GM18507 (cell line): ENCODE results near the gene CNTN1.
"Not testable (repeated sequence)": the region's sequence is repeated elsewhere in the genome, so short reads cannot be mapped to it uniquely, and the experiment has no call there.

Experiments
- DNase-seq: peaks from one replicate; pipeline ENCODE4 v3.0.0; 2011; ENCODE audit warnings: low read depth; ENCODE audit not compliant: insufficient read length; ENCODE audit errors: extremely low spot score
- FAIRE-seq: peaks from 2 replicates; lab custom pipeline; 2011; peaks lifted over from hg19 to GRCh38; lab: Jason Lieb, UNC

CNTN1 gene

GRCh38 chr12:40693207-40693821, 1.1 kb downstream of the CNTN1 start:
- FAIRE-seq (no peak), DNase-seq (no peak)

GRCh38 chr12:40697566-40698259, 5.5 kb downstream of the CNTN1 start:
- FAIRE-seq (no peak), DNase-seq (no peak)

- no peak for FAIRE-seq
Observed at GRCh38 chr12:40701756-40702155, 9.5 kb downstream of the CNTN1 start.

GRCh38 chr12:40711121-40711520, 18.9 kb downstream of the CNTN1 start:
- FAIRE-seq (peak; percentile 48), DNase-seq (no peak)

More at GRCh38 chr12:40701756-40702155, 9.5 kb downstream of the CNTN1 start:
- DNase-seq: no peak

- DNase-seq (no peak), FAIRE-seq (no peak)
Observed at GRCh38 chr12:40714636-40715035, 22.4 kb downstream of the CNTN1 start.

- DNase-seq (no peak), FAIRE-seq (no peak)
Observed at GRCh38 chr12:40716037-40716436, 23.8 kb downstream of the CNTN1 start.

- FAIRE-seq: no peak
- DNase-seq: no peak
Observed at GRCh38 chr12:40717576-40717975, 25.3 kb downstream of the CNTN1 start.

- FAIRE-seq (no peak), DNase-seq (no peak)
Observed at GRCh38 chr12:40718878-40719372, 26.7 kb downstream of the CNTN1 start.

GRCh38 chr12:40723001-40723400, 30.8 kb downstream of the CNTN1 start:
- no peak for DNase-seq
- FAIRE-seq: no peak

GRCh38 chr12:40726366-40726765, 34.1 kb downstream of the CNTN1 start:
- no peak for DNase-seq
- FAIRE-seq: no peak

- DNase-seq (no peak), FAIRE-seq (no peak)
Observed at GRCh38 chr12:40727774-40728483, 35.7 kb downstream of the CNTN1 start.

- DNase-seq (no peak), FAIRE-seq (no peak)
Observed at GRCh38 chr12:40730281-40730680, 38.0 kb downstream of the CNTN1 start.

- FAIRE-seq: no peak
- no peak for DNase-seq
Observed at GRCh38 chr12:40733871-40734270, 41.6 kb downstream of the CNTN1 start.

- DNase-seq (no peak), FAIRE-seq (no peak)
Observed at GRCh38 chr12:40734276-40734675, 42.0 kb downstream of the CNTN1 start.

GRCh38 chr12:40735551-40736230, 43.5 kb downstream of the CNTN1 start:
- FAIRE-seq: no peak
- no peak for DNase-seq

- not testable (repeated sequence) for DNase-seq, FAIRE-seq
Observed at GRCh38 chr12:40737416-40737815, 45.2 kb downstream of the CNTN1 start.

GRCh38 chr12:40738856-40739255, 46.6 kb downstream of the CNTN1 start:
- no peak for DNase-seq
- no peak for FAIRE-seq

- no peak for FAIRE-seq
- DNase-seq: no peak
Observed at GRCh38 chr12:40742041-40742440, 49.8 kb downstream of the CNTN1 start.

- DNase-seq (no peak), FAIRE-seq (no peak)
Observed at GRCh38 chr12:40745386-40745785, 53.1 kb downstream of the CNTN1 start.

GRCh38 chr12:40749863-40750262, 57.6 kb downstream of the CNTN1 start:
- FAIRE-seq: no peak
- DNase-seq: no peak
